ENCODE data around the gene PROSER3.

PROSER3 gene

GRCh38 chr19:35796645-35797542 is 38.9 kb downstream of the PROSER3 start:
- TF ChIP-seq, protein P1, sequence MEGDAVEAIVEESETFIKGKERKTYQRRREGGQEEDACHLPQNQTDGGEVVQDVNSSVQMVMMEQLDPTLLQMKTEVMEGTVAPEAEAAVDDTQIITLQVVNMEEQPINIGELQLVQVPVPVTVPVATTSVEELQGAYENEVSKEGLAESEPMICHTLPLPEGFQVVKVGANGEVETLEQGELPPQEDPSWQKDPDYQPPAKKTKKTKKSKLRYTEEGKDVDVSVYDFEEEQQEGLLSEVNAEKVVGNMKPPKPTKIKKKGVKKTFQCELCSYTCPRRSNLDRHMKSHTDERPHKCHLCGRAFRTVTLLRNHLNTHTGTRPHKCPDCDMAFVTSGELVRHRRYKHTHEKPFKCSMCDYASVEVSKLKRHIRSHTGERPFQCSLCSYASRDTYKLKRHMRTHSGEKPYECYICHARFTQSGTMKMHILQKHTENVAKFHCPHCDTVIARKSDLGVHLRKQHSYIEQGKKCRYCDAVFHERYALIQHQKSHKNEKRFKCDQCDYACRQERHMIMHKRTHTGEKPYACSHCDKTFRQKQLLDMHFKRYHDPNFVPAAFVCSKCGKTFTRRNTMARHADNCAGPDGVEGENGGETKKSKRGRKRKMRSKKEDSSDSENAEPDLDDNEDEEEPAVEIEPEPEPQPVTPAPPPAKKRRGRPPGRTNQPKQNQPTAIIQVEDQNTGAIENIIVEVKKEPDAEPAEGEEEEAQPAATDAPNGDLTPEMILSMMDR (IDR thresholded peaks at IDR 0.05; ENCODE audit: control insufficient read depth, extremely low read depth, insufficient read depth) = no peak
- DNase-seq (ENCODE audit: low read depth) = no peak
- no peak overlapping the region for H3K4me3 ChIP-seq (ENCODE audit: low read depth, low read length)

GRCh38 chr19:35797663-35798062 is 39.7 kb downstream of the PROSER3 start:
- no peak for DNase-seq (ENCODE audit: low read depth)
- TF ChIP-seq, protein P1 (IDR thresholded peaks at IDR 0.05; ENCODE audit: control insufficient read depth, extremely low read depth, insufficient read depth) = no peak
- no peak overlapping the region for H3K4me3 ChIP-seq (ENCODE audit: low read depth, low read length)

DNA sequence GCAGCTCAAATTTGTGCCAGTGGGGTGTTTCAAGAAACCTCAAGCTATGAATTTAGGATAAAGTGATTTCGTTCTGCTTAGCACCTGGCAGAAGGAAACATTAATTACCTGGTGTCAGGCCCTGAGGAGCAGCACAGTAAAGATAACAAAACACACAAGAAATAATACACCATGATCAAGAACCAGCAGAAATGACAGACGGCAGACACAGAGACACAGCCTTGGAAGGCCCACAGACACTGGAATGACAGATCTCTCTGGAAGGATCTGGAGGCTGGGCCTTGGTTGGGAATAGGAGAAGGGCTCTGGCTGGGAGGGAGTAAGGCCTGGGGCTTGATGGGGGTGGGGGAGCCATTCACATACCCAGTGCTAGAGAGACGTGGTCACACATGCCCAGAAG is 43.9 kb downstream of the PROSER3 start:
- H3K4me3 ChIP-seq (ENCODE audit: low read depth, low read length) = no peak overlapping the region

DNA sequence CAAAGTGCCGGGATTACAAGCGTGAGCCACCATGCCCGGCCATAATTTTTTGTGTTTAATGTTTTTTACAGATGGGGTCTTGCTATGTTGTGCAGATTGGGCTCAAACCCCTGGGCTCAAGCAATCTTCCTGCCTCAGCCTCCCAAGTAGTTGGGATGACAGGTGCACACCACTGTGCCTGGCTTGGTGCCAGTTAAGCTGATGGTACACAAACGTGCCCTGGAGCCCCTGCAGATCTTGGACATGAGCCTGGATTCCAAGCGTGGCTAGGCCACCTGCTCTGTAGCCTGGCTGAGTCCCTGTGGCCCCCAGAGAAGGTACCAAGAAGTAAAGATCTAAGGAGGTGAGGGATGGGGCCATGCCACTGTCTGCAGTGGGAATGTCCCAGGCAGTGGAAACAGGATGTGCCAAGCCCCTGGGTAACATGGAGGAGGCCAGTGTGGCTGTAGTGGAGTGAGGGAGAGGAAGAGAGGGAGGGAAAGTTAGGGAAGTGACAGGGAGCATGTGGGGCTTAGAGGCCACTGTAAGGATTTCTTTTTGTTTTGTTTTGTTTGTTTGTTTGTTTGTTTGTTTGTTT is 47.6 kb downstream of the PROSER3 start:
- DNase-seq (ENCODE audit: low read depth) = no peak
- TF ChIP-seq, protein P1 (IDR thresholded peaks at IDR 0.05; ENCODE audit: control insufficient read depth, extremely low read depth, insufficient read depth) = no peak
- H3K4me3 ChIP-seq (ENCODE audit: low read depth, low read length) = no peak overlapping the region

More for the DNA sequence above, 43.9 kb downstream of the PROSER3 start:
- TF ChIP-seq, protein P1 (IDR thresholded peaks at IDR 0.05; ENCODE audit: control insufficient read depth, extremely low read depth, insufficient read depth) = no peak
- no peak for DNase-seq (ENCODE audit: low read depth)

DNA sequence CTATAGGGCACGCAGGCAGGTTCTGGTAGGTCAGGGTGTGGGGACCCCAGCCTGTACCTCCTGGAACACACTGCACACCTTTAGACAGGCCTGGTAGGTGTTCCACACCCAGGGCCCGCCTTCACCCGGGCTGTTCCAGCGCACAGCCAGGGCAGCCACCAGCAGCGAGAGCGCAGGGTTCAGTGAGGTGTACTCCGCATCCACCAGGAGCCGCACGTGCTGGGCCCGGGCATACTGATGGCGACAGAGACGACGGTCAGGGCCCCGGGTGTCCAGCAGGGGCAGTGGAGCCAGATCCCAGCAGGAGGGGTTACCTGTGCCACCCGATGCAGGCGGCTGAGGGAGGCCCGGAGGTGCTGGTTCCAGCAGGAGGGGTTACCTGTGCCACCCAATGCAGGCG is 48.6 kb downstream of the PROSER3 start:
- TF ChIP-seq, protein P1 (IDR thresholded peaks at IDR 0.05; ENCODE audit: control insufficient read depth, extremely low read depth, insufficient read depth) = no peak
- DNase-seq (ENCODE audit: low read depth) = no peak
- no peak overlapping the region for H3K4me3 ChIP-seq (ENCODE audit: low read depth, low read length)

DNA sequence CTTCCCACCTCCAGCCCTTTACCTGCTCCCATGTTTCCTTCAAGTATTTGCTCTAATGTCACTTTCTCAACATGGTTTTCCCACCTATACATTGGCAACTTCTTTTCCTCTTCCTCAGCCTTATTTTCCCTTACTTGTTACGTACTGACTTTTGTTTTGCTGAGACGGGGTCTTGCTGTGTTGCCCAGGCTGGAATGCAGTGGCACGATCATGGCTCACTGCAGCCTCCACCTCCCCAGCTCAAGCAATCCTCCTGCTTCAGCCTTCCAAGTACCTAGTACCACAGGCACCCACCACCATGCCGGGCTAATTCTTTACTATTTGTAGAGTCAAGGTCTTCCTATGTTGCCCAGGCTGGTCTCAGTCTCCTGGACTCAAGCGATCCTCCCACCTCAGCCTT is 49.7 kb downstream of the PROSER3 start:
- no peak for DNase-seq (ENCODE audit: low read depth)
- no peak overlapping the region for H3K4me3 ChIP-seq (ENCODE audit: low read depth, low read length)
- TF ChIP-seq, protein P1 (IDR thresholded peaks at IDR 0.05; ENCODE audit: control insufficient read depth, extremely low read depth, insufficient read depth) = no peak

All from LNCaP clone FGC (cell line).